DOHH2 (cell line): ENCODE results near the gene TICRR.

Experiments
- H3F3A ChIP-seq: fragments of 200-600 bp; sonication (generic), shearing (Covaris generic); 2 replicates; pipeline ENCODE4 v1.6.0; 2016; ENCODE audit warnings: antibody characterized with exemption, mild to moderate bottlenecking; ENCODE audit not compliant: control insufficient read depth, insufficient read depth
- H3K27ac ChIP-seq: fragments of 200-600 bp; sonication (generic); 2 replicates; pipeline ENCODE4 v1.5.1; 2014; ENCODE audit warnings: low read depth, mild to moderate bottlenecking, low read length, moderate library complexity
- H3K27me3 ChIP-seq: fragments of 200-600 bp; sonication (generic); 2 replicates; pipeline ENCODE4 v1.6.1; 2014; ENCODE audit warnings: mild to moderate bottlenecking, low read length, mixed read lengths; ENCODE audit not compliant: control insufficient read depth
- H3K36me3 ChIP-seq: fragments of 200-600 bp; sonication (generic); 2 replicates; pipeline ENCODE4 v1.6.1; 2014; ENCODE audit warnings: mild to moderate bottlenecking, low read length, moderate library complexity, mixed read lengths; ENCODE audit not compliant: control insufficient read depth
- H3K4me1 ChIP-seq: fragments of 200-600 bp; sonication (generic); 2 replicates; pipeline ENCODE4 v1.6.1; 2014; ENCODE audit warnings: mild to moderate bottlenecking, low read length, mixed read lengths; ENCODE audit not compliant: control insufficient read depth
- H3K4me2 ChIP-seq: fragments of 200-600 bp; sonication (generic); 2 replicates; pipeline ENCODE4 v1.6.0; 2014; ENCODE audit warnings: mild to moderate bottlenecking, low read length, moderate library complexity
- H3K4me3 ChIP-seq: fragments of 200-600 bp; sonication (generic); 2 replicates; pipeline ENCODE4 v1.5.1; 2014; ENCODE audit warnings: mild to moderate bottlenecking, low read length, mixed read lengths
- H3K79me2 ChIP-seq: fragments of 200-600 bp; sonication (generic); 2 replicates; pipeline ENCODE4 v1.6.1; 2014; ENCODE audit warnings: mild to moderate bottlenecking, low read length, mixed read lengths; ENCODE audit not compliant: control insufficient read depth
- H3K9me2 ChIP-seq: fragments of 200-600 bp; sonication (generic); replicated peaks from 2 replicates; pipeline ENCODE4 v1.6.1; 2014; ENCODE audit warnings: mild to moderate bottlenecking, low read length, mixed read lengths; ENCODE audit not compliant: control insufficient read depth
- H3K9me3 ChIP-seq: fragments of 200-600 bp; sonication (generic); 2 replicates; pipeline ENCODE4 v1.6.1; 2014; ENCODE audit warnings: antibody characterized with exemption, low read length, mixed read lengths; ENCODE audit not compliant: control insufficient read depth, insufficient read depth
- H4K20me1 ChIP-seq: fragments of 200-600 bp; sonication (generic); 2 replicates; pipeline ENCODE4 v1.6.0; 2014; ENCODE audit warnings: low read depth, mild to moderate bottlenecking, antibody characterized with exemption, low read length, moderate library complexity; ENCODE audit not compliant: control insufficient read depth, insufficient read depth
- EZH2phosphoT487 ChIP-seq: fragments of 200-600 bp; sonication (generic); IDR thresholded peaks from 2 replicates; pipeline ENCODE4 v1.6.1; 2017; ENCODE audit warnings: borderline replicate concordance, mild to moderate bottlenecking, antibody characterized with exemption, low read length, moderate library complexity, mixed read lengths
- TF ChIP-seq, protein P1 (sequence below): fragments of 200-600 bp; sonication (generic); IDR thresholded peaks from one replicate; pipeline ENCODE4 v1.5.1; 2014; ENCODE audit warnings: antibody characterized with exemption, mild to moderate bottlenecking, low read depth, low read length; ENCODE audit not compliant: poor library complexity, severe bottlenecking

The TICRR gene

DNA sequence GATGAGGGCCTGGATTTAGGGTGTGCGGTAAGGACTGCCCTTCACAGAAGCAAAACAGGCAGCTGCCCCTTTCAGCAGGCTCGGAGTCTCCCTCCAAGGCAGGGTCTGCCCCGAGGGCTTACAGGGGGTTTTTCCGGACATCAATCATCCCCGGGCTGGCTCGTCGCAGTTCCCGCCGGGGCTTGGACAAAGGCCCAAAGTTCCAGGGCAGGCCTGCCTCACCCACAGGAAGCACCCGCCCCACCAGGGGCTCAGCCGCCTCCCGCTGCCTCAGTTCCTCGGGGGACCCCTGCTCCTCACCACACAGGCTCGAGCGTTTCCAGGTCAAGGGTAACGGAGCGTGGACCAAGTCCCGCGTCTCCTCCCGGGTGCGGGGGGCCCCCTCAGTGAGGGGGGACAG is 53.0 kb downstream of the TICRR start:
- Histone ChIP-seq H3K4me1 (no peaks in the 10 kb centered on the region), H3K36me3 (peaks cover 87% of the 10 kb centered on the region), H3K9me2 (no peaks in the 10 kb centered on the region), H3K4me3 (no peak overlapping the region), H4K20me1 (no peaks in the 10 kb centered on the region), H3K4me2 (no peak overlapping the region), H3K27ac (no peak overlapping the region), H3K9me3 (no peaks in the 10 kb centered on the region), H3F3A (no peaks in the 10 kb centered on the region), H3K27me3 (no peaks in the 10 kb centered on the region), H3K79me2 (no peaks in the 10 kb centered on the region; the same call in 1 of the 2 replicates)
- TF ChIP-seq, protein P1, sequence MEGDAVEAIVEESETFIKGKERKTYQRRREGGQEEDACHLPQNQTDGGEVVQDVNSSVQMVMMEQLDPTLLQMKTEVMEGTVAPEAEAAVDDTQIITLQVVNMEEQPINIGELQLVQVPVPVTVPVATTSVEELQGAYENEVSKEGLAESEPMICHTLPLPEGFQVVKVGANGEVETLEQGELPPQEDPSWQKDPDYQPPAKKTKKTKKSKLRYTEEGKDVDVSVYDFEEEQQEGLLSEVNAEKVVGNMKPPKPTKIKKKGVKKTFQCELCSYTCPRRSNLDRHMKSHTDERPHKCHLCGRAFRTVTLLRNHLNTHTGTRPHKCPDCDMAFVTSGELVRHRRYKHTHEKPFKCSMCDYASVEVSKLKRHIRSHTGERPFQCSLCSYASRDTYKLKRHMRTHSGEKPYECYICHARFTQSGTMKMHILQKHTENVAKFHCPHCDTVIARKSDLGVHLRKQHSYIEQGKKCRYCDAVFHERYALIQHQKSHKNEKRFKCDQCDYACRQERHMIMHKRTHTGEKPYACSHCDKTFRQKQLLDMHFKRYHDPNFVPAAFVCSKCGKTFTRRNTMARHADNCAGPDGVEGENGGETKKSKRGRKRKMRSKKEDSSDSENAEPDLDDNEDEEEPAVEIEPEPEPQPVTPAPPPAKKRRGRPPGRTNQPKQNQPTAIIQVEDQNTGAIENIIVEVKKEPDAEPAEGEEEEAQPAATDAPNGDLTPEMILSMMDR, result no peak
- no peak for TF ChIP-seq EZH2phosphoT487

DNA sequence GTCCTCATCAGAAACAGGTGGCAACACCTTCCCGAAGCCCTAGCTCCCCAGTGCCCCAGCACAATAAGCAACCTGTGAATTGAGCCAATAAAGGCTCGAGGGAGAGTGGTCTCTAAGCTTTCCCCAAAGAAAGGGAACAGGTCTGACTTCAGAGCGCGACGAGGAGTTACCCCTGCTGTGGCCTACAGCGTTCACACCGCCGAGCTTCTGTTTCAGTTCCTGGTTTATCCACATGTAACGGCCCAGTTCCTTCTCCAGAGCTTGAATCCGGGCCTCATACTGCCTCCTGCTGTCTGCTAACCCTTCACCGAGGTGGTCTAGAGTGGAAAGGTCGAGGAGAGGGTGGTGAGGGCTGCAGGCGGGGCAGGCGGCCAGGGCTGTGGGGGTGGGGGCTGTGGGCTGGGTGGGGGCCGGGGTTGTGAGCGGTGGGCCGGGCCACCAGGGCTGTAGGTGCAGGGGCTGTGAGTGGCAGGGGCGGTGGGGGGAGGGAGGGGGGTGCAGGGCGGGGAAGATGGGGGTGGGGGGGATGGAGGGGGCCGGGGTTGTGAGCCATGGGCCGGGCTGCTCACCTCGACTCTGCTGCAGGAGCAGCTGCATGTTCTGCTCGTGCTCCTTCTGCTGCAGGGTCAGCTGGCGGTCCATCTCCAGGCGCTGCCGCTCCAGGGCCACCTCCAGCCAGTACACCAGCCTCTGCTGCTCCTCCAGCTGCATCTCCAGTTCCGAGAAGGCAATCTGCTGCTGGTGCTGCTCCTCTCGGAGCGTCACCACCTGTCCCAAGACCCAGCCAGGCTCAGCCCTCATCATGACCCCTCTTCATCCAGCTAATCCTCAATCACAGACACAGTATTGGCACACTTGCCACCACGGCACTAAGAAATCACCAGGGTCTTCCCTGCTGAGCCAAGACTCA is 53.8 kb downstream of the TICRR start:
- no peaks in the 10 kb centered on the region for H3F3A ChIP-seq
- H3K36me3 ChIP-seq, result peaks cover 79% of the 10 kb centered on the region
- H3K9me2 ChIP-seq, result no peaks in the 10 kb centered on the region
- no peaks in the 10 kb centered on the region; the same call in 1 of the 2 replicates for H3K79me2 ChIP-seq
- no peaks in the 10 kb centered on the region for H4K20me1 ChIP-seq
- no peak overlapping the region for H3K27ac ChIP-seq
- TF ChIP-seq, protein P1, result no peak
- TF ChIP-seq EZH2phosphoT487, result no peak
- no peak overlapping the region for H3K4me3 ChIP-seq
- no peak overlapping the region for H3K4me2 ChIP-seq
- no peaks in the 10 kb centered on the region for H3K27me3 ChIP-seq
- H3K9me3 ChIP-seq, result no peaks in the 10 kb centered on the region
- no peaks in the 10 kb centered on the region for H3K4me1 ChIP-seq

DNA sequence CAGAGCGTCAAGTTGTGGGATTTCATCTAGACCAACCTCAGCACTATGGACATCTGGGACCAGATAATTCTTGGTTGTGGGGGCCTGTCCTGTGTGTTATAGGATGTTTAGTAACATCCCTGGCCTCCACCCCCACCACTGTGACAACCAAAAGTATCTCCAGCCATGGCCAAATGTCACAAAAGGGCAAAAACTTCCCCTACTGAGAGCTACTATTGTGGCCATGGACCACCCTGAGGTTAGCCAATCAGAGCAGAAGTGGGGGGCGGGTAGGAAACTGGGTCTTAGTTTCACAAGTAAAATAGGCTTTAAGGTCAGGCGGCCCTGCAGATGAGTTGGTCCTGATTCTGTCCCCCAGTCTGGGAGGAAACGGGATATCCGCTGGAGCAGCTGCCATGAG is 54.6 kb downstream of the TICRR start:
- Histone ChIP-seq H4K20me1 (no peaks in the 10 kb centered on the region), H3K4me2 (no peak overlapping the region), H3K9me3 (no peaks in the 10 kb centered on the region), H3K4me1 (no peaks in the 10 kb centered on the region), H3K27ac (no peak overlapping the region), H3K27me3 (no peaks in the 10 kb centered on the region), H3K79me2 (no peaks in the 10 kb centered on the region), H3K4me3 (no peak overlapping the region), H3K36me3 (peaks cover 71% of the 10 kb centered on the region), H3F3A (no peaks in the 10 kb centered on the region), H3K9me2 (no peaks in the 10 kb centered on the region)
- TF ChIP-seq EZH2phosphoT487, result no peak
- TF ChIP-seq, protein P1, result no peak
